ENCODE data around the gene TESK2.

DNA sequence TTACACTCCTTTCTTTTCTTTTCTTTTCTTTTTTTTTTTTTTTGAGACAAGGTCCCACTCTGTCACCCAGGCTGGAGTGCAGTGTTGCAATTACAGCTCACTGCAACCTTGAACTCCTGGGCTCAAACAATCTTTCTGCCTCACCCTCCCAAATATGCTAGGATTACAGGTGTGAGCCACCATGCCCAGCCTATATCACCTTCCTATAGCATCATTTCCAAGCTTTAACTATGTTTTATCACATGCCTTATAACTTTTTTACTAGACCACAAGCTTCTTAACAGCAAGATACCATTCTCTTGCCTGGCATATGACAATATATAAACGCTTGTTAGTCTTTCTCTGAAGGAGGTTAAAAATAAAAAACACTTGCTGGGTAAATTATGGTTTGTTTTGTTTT lies 95.4 kb downstream of the TESK2 start:
- TF ChIP-seq CTCF (conservative IDR thresholded peaks at IDR 0.05; ENCODE audit: low read length) (no peak), EZH2phosphoT487 (IDR thresholded peaks at IDR 0.05; ENCODE audit: borderline replicate concordance) (no peak)
